GM12892 (cell line): ENCODE measurements around the gene HMCES.
"Not testable (repeated sequence)": the region's sequence is repeated elsewhere in the genome, so short reads cannot be mapped to it uniquely, and the experiment has no call there.

Experiments
- DNase-seq: peaks from one replicate; pipeline ENCODE4 v3.0.0; 2011; ENCODE audit not compliant: insufficient read length
- FAIRE-seq: peaks from 2 replicates; lab custom pipeline; 2011; peaks lifted over from hg19 to GRCh38; lab: Jason Lieb, UNC
- POLR2A ChIP-seq: IDR thresholded peaks from 2 replicates; pipeline ENCODE4 v1.6.1; 2011; ENCODE audit warnings: low read depth, low read length, control low read depth
- POLR2AphosphoS5 ChIP-seq: IDR thresholded peaks from 2 replicates; pipeline ENCODE4 v1.6.1; 2011; ENCODE audit warnings: low read depth, low read length, control low read depth
- TAF1 ChIP-seq: IDR thresholded peaks from 2 replicates; pipeline ENCODE4 v1.6.1; 2011; ENCODE audit warnings: low read depth, mild to moderate bottlenecking, control low read depth, low read length, borderline replicate concordance

HMCES gene

DNA sequence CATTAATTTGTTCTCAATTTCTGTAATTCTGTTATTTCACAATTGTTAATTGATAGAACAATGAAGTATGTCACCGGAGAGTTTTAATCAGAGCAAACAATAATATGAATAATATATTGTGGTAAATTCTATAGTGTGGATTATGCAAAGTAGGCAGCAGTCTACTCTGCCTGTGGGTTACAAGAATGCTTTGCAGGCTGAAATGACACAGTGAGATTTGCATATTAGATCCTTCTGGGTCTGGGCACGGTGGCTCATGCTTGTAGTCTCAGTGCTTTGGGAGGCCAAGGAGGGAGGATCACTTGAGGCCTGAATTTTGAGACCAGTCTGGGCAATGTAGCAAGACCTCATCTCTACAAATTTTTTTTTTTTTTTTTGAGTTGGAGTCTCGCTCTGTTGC is 16.8 kb upstream of the HMCES start:
- TF ChIP-seq POLR2AphosphoS5, result no peak
- no peak for TF ChIP-seq POLR2A
- no peak for TF ChIP-seq TAF1
- no peak for DNase-seq
- FAIRE-seq, result no peak

- FAIRE-seq, result no peak
- no peak for TF ChIP-seq TAF1
- 0 out of 2 replicates have a peak, but pooled peaks have one; percentile 12 for TF ChIP-seq POLR2A
- no peak for TF ChIP-seq POLR2AphosphoS5
- no peak for DNase-seq
Measured at GRCh38 chr3:129263161-129263910, 15.3 kb upstream of the HMCES start.

DNA sequence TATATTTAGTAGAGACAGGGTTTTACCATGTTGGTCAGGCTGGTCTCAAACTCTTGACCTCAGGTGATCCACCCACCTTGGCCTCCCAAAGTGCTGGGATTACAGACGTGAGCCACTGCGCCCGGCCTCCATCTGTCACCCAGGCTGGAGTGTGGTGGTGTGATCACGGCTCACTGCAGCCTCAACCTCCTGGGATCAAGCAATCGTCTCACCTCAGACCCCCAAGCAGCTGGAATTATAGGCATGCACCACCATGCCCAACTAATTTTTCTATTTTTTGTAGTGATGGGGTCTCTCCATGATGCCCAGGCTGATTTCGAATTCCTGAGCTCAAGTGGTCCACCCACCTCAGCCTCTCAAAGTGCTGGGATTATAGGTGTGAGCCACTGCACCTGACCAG is 13.7 kb upstream of the HMCES start:
- not testable (repeated sequence) for DNase-seq, FAIRE-seq

DNA sequence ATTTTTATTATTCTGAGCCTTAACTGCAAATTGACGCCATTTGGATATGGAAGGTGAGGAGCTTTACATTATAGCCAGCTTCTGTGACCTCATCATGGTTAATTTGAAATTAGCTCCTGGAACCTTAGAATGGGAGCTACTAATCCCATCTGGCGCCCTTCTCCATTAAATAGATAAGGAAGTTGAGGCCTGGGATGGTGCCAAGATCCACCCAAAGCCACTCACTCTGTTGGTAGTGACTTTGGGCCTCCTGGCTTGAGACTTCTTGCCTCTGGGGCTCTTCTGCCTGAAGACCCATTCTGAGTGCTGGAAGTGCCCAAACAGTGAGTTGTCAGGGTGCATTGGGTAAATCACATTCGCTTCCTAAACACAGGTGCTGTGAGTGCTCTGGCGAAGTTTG is 12.0 kb upstream of the HMCES start:
- TF ChIP-seq POLR2A (no peak), TAF1 (no peak), POLR2AphosphoS5 (no peak)
- no peak for FAIRE-seq

DNA sequence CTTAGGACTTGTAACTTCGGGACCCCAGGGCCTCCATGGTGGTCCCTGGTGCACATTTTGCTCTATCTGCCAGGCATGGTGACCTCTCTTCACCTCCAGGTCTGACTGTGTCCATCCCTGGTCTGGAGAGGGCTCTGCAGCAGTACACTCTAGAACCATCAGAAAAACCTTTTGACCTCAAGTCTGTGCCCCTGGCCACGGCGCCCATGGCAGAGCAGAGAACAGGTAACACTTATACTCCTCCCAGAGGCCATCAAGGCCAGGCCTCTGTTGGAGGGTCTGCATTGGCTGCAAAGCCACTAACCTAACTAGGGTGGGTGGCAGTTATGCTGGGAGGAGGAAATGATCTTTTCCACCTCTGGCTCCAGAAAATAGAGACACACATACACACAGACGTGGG is 10.3 kb upstream of the HMCES start:
- DNase-seq (no peak), FAIRE-seq (no peak)
- TF ChIP-seq TAF1, result no peak
- no peak for TF ChIP-seq POLR2AphosphoS5
- no peak for TF ChIP-seq POLR2A

More for the DNA sequence above, 12.0 kb upstream of the HMCES start:
- DNase-seq, result no peak

DNA sequence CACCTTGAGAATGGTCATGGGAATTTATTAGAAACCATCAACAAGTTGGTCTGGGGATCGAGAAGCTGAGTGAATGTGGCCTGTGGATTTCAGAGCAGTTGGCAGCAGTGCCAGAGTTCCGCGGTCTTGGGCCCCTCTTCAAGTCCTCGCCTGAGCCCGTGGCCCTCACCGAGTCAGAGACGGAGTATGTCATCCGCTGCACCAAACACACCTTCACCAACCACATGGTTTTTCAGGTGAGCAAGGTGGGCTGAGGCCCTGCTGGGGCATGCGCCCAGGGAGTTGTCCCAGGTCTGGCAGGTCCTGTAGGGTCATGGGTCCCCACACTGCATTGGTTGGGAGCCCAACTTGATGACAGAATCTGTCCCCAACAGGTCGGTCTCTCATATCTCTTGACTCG is 7.0 kb upstream of the HMCES start:
- DNase-seq (no peak), FAIRE-seq (no peak)
- TF ChIP-seq POLR2A (no peak), POLR2AphosphoS5 (0 out of 2 replicates have a peak, but pooled peaks have one; percentile 24)

DNA sequence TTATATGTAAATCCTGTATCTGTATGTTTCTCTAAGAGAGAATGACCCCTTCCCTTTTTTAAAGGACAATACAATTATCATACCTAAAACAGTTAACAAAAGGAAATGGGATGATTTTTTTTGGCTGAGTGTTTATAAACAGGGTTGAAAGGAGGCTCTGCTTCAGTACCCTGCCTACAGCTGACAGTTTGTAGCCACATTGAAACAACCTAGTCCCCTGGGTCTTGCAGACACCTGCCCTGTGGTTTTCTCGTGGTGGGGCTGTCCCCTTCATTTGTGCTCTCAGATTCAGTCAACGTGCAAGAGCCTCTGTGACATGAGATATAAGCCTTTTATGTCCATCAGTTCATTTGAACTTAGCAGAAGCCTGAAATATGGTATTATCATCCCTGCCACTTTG is 2.3 kb upstream of the HMCES start:
- TF ChIP-seq TAF1, result no peak
- 0 out of 2 replicates have a peak, but pooled peaks have one; percentile 24 for TF ChIP-seq POLR2A
- peak; percentile 50; the same call in 1 of the 2 replicates for TF ChIP-seq POLR2AphosphoS5
- peak; percentile 91 for FAIRE-seq
- peak; percentile 53 for DNase-seq

DNA sequence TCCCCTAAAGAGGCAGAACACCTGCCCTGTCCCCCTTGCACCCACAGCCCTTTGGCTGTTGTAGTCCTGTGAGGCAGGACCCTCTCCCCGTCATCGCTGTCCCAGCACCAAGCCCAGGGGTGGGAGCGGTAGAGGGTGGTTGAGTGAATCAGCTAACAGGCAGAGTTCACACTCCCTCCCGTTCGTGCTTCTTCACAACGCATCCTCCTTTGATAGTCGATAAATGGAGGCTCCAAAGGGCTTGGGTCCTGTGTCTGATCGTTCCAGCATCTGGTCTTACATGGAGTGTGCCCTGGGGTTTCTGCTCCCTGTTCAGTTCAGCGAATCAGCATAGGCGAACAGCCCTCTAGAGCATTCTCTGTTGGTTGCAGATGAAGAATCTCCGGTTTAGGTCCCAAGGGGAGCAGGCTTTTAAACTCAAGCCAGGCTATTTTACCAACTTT is 820 bp upstream of the HMCES start:
- peak; percentile 40 for FAIRE-seq
- TF ChIP-seq POLR2AphosphoS5, result no peak
- TF ChIP-seq TAF1, result no peak
- TF ChIP-seq POLR2A, result no peak
- DNase-seq, result no peak

- peak; percentile 82 for FAIRE-seq
- DNase-seq, result no peak
- TF ChIP-seq POLR2AphosphoS5 (no peak; the same call in 1 of the 2 replicates), TAF1 (no peak), POLR2A (peak; percentile 59; the same call in 1 of the 2 replicates)
Measured at GRCh38 chr3:129278966-129279906, 566 bp downstream of the HMCES start.

GRCh38 chr3:129280183-129280582 is 1.5 kb downstream of the HMCES start:
- FAIRE-seq (no peak), DNase-seq (no peak)
- TF ChIP-seq POLR2AphosphoS5 (no peak), TAF1 (no peak), POLR2A (no peak)

DNA sequence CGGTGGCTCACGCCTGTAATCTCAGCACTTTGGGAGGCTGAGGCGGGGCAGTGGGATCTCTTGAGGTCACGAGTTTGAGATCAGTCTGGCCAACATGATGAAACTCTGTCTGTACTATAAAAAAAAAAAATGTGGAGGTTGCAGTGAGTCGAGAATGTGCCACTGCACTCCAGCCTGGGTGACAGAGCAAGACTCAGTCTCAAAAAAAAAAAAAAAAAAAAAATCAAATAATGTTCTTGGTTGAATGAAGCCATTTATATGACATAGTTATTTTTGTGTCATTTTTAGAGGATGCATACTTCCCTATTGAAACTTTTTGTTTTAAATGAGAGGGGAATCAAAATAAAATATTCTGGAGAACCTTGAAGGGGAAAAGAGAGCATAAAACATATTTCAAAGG is 3.1 kb downstream of the HMCES start:
- FAIRE-seq (no peak), DNase-seq (no peak)
- TF ChIP-seq POLR2AphosphoS5 (no peak), TAF1 (no peak), POLR2A (no peak)
